ENCODE measurements around the gene SNX22.

- TF ChIP-seq CTCF (IDR thresholded peaks at IDR 0.05) (no peak), EP300 (IDR thresholded peaks at IDR 0.05) (no peak)
Measured at GRCh38 chr15:64151727-64152506, at the start of gene SNX22.

All from ovary (tissue), 3 donors.